Peyer's patch (tissue), 4 donors: ENCODE data around the gene CDC42BPA. TPM values are rescaled to one million over a fixed set of nuclear protein-coding genes. Genes with fewer than 3 reads are reported as not detected.

Experiments used
- DNase-seq, 3 donors: peaks; one replicate each; pipeline ENCODE4 v3.0.0-alpha.2; 2017 to 2019
- H3K27ac ChIP-seq, 4 donors: fragments of 200-600 bp; sonication (generic); one replicate each; pipeline ENCODE4 v1.5.1; 2016 to 2019
- H3K27me3 ChIP-seq, 2 donors: fragments of 200-600 bp; sonication (generic); one replicate each; pipeline ENCODE4 v1.5.1; 2019
- H3K36me3 ChIP-seq, 3 donors: fragments of 200-600 bp; sonication (generic); one replicate each; pipeline ENCODE4 v1.5.1; 2016 to 2019
- H3K4me1 ChIP-seq, 4 donors: fragments of 200-600 bp; sonication (generic); one replicate each; pipeline ENCODE4 v1.5.1; 2016 to 2019
- H3K4me3 ChIP-seq, 4 donors: fragments of 200-600 bp; sonication (generic); 1 replicate in 3 of 4; 2 replicates in 1 of 4; pipeline ENCODE4 v1.5.1; 2016 to 2019; ENCODE audit warnings: mild to moderate bottlenecking in 1 of 4
- H3K9me3 ChIP-seq, 4 donors: fragments of 200-600 bp; sonication (generic); one replicate each; pipeline ENCODE4 v1.5.1; 2016 to 2019; ENCODE audit warnings: mild to moderate bottlenecking in 1 of 4
- POLR2A ChIP-seq, 2 donors: fragments of 450-650 bp; IDR thresholded peaks; one replicate each; pipeline ENCODE4 v1.5.1; 2017; ENCODE audit warnings: antibody characterized with exemption in 2 of 2, mild to moderate bottlenecking in 2 of 2, moderate library complexity in 2 of 2
- total RNA-seq, 4 donors: library from RNA; depleted of rRNA; stranded (reverse); fragments of >200 nt; gene quantifications; one replicate each; pipeline ENCODE4 v1.1.0, GENCODE V29; 2016
- TF ChIP-seq, protein P1 (sequence below), 6 experiments: fragments of 450-650 bp in 4 of 6; fragments of 200-600 bp in 2 of 6; sonication (generic) in 1 of 6; IDR thresholded peaks; one replicate each; pipeline ENCODE4 v1.5.1; 2017 to 2019; ENCODE audit warnings: antibody characterized with exemption in 6 of 6, mild to moderate bottlenecking in 3 of 6, moderate library complexity in 1 of 6

Gene CDC42BPA
- total RNA-seq, 4 donors from 2014 or later: 49.3 to 107 (median 53.9) TPM

DNA sequence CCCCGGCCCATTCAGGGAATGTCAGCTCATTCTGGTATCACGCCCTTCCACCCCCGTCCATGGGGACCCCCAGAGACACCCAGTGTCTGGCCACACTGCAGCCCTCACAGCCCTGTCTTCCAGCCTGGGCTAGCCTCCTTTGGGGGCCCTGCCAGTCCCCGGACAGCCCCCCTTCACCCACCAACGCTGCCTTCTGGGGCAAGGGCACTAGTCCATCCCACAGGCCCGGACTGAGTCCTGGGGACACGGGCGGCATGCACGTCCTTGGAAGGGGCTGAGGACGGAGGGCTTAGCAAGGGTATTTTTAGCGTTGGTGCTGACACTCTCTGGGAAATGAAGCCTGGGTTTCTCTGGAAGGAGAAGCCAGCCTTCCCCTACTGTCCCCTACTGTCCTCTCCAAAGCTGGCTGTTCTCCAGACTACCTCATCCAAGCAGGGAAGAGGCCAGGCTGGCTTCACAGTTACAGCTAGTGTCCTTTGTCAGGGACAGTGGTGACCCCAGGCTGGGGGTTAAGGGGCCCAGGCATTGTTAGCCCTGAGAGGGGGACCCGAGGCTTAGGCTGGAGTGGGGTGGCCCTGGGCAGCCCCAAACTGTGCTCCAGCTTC is 338.7 kb downstream of the CDC42BPA start:
- TF ChIP-seq POLR2A (IDR thresholded peaks at IDR 0.05): no peak
- TF ChIP-seq, protein P1, sequence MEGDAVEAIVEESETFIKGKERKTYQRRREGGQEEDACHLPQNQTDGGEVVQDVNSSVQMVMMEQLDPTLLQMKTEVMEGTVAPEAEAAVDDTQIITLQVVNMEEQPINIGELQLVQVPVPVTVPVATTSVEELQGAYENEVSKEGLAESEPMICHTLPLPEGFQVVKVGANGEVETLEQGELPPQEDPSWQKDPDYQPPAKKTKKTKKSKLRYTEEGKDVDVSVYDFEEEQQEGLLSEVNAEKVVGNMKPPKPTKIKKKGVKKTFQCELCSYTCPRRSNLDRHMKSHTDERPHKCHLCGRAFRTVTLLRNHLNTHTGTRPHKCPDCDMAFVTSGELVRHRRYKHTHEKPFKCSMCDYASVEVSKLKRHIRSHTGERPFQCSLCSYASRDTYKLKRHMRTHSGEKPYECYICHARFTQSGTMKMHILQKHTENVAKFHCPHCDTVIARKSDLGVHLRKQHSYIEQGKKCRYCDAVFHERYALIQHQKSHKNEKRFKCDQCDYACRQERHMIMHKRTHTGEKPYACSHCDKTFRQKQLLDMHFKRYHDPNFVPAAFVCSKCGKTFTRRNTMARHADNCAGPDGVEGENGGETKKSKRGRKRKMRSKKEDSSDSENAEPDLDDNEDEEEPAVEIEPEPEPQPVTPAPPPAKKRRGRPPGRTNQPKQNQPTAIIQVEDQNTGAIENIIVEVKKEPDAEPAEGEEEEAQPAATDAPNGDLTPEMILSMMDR (IDR thresholded peaks at IDR 0.05): no peak
- no peaks in the 10 kb centered on the region for H3K9me3 ChIP-seq
- H3K4me3 ChIP-seq: no peak overlapping the region
- H3K27ac ChIP-seq: no peak overlapping the region
- H3K27me3 ChIP-seq: no peaks in the 10 kb centered on the region
- H3K4me1 ChIP-seq: peaks cover 0 to 11% (median 0%) of the 10 kb centered on the region in 4 donors
- peak in 1 of 3 donors; percentile 40 for DNase-seq
- H3K36me3 ChIP-seq: peaks cover 0 to 30% (median 0%) of the 10 kb centered on the region in 3 donors

DNA sequence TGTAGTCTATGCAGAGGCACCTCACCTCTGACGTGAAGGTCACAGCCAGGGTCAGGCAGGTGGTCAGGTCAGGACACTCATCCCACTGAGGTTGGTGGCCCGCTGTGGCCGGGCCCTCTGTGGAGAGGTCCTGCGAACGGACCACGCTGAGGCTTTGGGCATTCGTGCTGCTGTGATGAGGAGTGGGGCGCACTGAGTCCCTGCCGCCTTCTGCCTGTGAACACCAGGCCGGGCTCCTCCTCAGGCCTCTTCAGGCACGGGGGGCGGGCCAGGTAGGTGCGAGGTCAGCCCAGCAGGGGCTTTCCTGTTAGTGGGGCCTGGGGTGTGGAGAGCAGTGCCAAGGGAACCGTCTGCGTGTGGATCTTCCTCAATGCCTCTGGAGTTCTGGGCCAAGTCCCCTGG is 339.2 kb downstream of the CDC42BPA start:
- H3K4me3 ChIP-seq: no peak overlapping the region
- peak in 2 of 3 donors; percentile 12 to 35 for DNase-seq
- H3K27me3 ChIP-seq: no peaks in the 10 kb centered on the region
- no peaks in the 10 kb centered on the region for H3K9me3 ChIP-seq
- no peak overlapping the region for H3K27ac ChIP-seq
- H3K36me3 ChIP-seq: peaks cover 0 to 29% (median 0%) of the 10 kb centered on the region in 3 donors
- peaks cover 0 to 16% (median 0%) of the 10 kb centered on the region in 4 donors for H3K4me1 ChIP-seq
- TF ChIP-seq, protein P1 (IDR thresholded peaks at IDR 0.05): no peak
- TF ChIP-seq POLR2A (IDR thresholded peaks at IDR 0.05): no peak

DNA sequence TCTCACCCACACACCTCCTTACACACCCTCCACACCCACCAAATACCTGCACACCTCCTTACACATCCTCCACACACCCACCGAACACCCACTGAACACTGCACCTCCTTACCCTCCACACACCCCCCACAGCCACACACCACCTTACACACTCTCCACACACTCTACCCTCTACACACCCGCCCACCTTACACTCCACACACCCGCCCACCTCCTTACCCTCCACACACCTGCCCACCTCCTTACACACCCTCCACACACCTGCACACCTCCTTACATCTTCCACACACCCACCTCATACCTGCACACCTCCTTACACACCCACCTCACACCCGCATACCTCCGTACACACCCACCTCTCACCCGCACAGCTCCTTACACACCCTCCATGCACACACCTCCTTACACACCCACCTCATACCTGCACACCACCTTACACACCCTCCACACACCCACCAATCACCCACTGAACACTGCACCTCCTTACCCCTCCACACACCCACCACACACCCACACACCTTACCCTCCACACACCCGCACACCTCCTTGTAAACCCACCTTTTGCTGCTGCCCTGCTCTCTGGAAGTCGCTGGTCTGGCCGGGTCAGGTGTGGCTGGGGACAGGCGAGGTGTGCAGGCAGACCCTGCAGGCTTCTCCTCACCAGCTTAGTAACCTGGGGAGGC is 339.7 kb downstream of the CDC42BPA start:
- no peak overlapping the region for H3K4me3 ChIP-seq
- H3K4me1 ChIP-seq: peaks cover 0 to 21% (median 0%) of the 10 kb centered on the region in 4 donors
- peaks cover 0 to 24% (median 0%) of the 10 kb centered on the region in 3 donors for H3K36me3 ChIP-seq
- H3K9me3 ChIP-seq: no peaks in the 10 kb centered on the region
- no peak for DNase-seq
- no peaks in the 10 kb centered on the region for H3K27me3 ChIP-seq
- H3K27ac ChIP-seq: no peak overlapping the region
- TF ChIP-seq, protein P1 (IDR thresholded peaks at IDR 0.05): no peak
- no peak for TF ChIP-seq POLR2A (IDR thresholded peaks at IDR 0.05)

DNA sequence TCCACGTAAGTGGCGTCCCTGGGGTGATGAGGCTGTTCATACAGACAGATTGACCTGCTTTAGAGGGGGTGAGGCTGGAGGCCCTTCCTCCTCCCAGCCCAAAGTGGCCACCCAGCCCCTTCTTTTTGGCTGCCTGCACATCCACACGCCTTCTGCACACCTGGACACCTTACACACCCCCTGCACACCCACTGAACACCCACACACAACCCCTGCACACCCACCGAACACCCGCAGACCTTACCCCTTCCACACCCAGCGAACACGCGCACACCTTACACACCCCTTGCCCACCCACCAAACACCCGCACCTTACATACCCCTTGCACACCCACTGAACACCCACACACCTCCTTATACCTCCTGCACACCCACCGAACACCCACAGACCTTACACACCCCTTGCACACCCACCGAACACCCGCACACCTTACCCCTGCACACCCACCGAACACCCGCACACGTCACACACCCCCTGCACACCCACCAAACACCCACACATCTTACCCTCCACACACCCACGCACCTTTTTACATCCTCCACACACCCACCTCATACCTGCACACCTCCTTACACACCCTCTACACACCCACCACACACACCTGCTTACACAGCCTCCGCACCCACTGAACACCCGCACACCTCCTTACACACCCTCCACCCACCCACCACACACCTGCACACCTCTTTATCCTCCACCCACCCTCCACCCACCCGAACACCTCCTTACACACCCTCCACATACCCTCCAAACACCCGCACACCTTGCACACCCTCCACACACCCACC is 340.5 kb downstream of the CDC42BPA start:
- DNase-seq: no peak
- Histone ChIP-seq H3K27ac (no peak overlapping the region), H3K27me3 (no peaks in the 10 kb centered on the region), H3K4me3 (no peak overlapping the region), H3K9me3 (no peaks in the 10 kb centered on the region), H3K4me1 (peaks cover 0 to 25% (median 0%) of the 10 kb centered on the region in 4 donors), H3K36me3 (peaks cover 0 to 18% (median 0%) of the 10 kb centered on the region in 3 donors)
- no peak for TF ChIP-seq POLR2A (IDR thresholded peaks at IDR 0.05)
- TF ChIP-seq, protein P1 (IDR thresholded peaks at IDR 0.05): no peak

DNA sequence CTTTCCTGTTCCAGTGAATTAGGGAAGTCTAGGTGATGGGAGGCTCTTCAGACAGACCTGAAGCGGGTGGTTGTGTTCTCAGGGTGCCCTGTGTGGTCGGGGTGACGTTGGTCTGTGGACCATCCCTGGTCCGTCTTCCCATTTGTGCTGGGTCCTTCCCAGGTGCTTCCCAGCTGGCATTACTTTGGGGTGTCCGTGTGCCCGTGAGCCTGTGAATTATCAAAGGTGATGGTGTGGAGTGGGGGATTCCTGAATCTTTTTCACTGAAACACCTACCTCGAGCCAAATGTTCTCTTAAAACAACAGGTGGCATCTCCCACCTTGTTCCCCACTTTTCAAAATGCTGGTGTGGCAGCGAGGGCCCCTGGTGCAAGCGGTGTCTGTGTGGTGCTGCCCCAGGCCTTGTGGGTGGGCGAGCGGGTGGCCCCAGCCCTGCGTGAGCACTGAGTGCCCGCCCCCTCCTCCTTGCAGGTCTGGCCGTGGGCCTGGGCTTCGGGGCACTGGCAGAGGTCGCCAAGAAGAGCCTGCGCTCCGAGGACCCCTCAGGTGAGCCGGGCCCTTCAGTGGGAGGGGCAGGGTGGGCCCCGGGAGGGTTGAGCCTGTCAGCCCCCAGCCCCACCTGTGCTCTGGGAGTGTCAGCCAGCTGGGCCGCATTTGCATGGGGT is 341.2 kb downstream of the CDC42BPA start:
- H3K4me1 ChIP-seq: peaks cover 0 to 25% (median 0%) of the 10 kb centered on the region in 4 donors
- H3K4me3 ChIP-seq: no peak overlapping the region
- peaks cover 0 to 10% (median 0%) of the 10 kb centered on the region in 3 donors for H3K36me3 ChIP-seq
- H3K27me3 ChIP-seq: no peaks in the 10 kb centered on the region
- TF ChIP-seq, protein P1 (IDR thresholded peaks at IDR 0.05): no peak
- TF ChIP-seq POLR2A (IDR thresholded peaks at IDR 0.05): no peak
- H3K9me3 ChIP-seq: no peaks in the 10 kb centered on the region
- H3K27ac ChIP-seq: no peak overlapping the region
- no peak for DNase-seq
